GM20000 (cell line): ENCODE data around the gene GSAP.

Experiments used
- DNase-seq: peaks from one replicate; pipeline ENCODE4 v3.0.0; 2012; ENCODE audit warnings: low spot score
- TF ChIP-seq, protein P1 (sequence below): IDR thresholded peaks from 2 replicates; pipeline ENCODE4 v1.5.1; 2012; ENCODE audit warnings: mild to moderate bottlenecking, control low read depth; ENCODE audit errors: extremely low read depth, missing control alignments

Gene GSAP

DNA sequence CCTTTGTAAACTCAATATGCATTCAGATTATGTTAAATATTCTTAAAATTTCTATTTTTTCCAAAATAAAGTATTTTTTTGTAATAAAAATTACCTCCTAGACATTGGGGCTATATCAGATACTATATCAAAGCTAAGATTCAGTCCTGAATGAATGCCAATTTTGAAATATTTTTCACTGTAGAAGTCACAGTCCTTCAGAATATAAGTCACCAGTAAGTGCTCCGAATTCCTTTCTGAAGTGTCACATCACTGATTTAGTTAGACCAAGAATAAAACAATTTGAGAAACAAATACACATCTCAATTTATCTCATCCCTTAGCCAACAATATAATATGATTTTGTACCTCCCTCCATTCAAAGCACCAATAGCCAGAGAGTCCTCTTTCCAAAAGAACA lies 33.9 kb upstream of the GSAP start:
- no peak for DNase-seq
- TF ChIP-seq, protein P1, sequence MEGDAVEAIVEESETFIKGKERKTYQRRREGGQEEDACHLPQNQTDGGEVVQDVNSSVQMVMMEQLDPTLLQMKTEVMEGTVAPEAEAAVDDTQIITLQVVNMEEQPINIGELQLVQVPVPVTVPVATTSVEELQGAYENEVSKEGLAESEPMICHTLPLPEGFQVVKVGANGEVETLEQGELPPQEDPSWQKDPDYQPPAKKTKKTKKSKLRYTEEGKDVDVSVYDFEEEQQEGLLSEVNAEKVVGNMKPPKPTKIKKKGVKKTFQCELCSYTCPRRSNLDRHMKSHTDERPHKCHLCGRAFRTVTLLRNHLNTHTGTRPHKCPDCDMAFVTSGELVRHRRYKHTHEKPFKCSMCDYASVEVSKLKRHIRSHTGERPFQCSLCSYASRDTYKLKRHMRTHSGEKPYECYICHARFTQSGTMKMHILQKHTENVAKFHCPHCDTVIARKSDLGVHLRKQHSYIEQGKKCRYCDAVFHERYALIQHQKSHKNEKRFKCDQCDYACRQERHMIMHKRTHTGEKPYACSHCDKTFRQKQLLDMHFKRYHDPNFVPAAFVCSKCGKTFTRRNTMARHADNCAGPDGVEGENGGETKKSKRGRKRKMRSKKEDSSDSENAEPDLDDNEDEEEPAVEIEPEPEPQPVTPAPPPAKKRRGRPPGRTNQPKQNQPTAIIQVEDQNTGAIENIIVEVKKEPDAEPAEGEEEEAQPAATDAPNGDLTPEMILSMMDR = no peak

DNA sequence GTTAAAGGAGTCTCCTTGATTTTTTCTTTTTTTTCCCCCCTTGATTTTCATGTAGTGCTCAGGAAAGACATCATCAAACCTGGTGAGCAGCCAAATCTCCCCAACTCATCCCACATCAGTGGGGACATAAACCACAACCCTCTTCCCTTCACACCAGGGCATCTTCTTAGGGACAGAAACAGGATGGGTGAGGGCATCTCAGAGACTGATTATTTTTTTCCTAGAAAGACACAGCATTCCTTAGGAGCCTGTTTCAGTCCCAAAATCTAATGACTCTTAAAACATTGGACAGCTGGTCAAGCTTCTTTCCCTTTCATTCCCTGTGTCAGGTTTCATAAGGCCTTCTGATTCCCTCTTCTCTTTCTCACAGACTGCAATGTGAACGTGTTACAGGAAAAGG lies 31.5 kb upstream of the GSAP start:
- DNase-seq = no peak
- TF ChIP-seq, protein P1 = no peak

DNA sequence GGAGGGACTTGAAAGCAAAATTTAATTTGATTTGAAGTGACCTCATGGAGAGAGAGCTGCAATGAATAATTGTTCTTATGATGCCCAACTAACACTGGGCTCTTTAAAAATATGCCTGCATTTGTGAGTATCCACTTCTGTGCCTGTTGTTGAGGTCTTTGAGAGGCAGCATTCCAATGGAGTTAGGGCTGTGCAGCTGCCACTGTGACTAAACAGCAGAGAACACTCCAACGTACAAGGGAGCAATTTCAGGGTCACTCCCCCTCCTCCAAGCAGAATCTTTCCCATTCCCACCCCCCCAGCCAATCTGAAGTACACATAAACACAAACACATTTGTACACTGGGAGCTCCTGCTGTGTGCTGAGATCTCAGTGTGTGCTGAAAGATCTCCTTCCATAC lies 28.0 kb upstream of the GSAP start:
- TF ChIP-seq, protein P1 = no peak
- no peak for DNase-seq

DNA sequence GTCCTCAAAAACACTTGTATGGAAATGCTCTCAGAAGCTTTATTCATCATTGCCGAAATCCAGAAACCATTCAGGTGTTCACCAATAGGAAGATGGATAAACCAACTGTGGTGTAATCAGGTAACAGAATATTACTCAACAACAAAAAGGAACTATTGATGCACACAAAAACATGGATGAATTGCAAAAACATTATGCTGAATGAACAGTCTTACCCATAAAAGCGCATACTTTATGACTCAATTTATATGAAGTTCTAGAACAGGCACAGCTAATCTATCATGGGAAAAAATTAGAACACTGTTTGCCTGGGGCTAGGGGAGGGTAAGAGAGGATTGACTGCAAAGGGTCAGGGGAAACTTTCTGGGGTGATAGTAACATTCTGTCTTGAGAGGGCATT lies 26.9 kb upstream of the GSAP start:
- no peak for DNase-seq
- TF ChIP-seq, protein P1 = no peak

DNA sequence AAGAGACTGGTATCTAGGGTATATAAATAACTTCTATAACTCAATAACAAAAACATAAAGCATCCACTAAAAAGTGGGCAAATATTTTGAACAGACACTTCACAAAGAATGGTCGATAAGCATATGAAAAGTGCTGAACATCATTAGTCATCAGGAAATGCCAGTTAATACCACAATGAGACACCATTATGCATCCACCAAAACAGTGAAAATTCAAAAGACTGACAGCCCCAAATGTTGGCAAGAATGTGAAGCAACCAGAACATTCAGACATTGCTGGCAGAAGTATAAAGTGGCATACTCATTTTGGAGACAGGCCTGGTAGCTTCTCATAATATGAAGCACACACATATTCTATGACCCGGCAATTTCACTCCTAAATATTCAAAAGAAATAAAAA lies 26.5 kb upstream of the GSAP start:
- no peak for DNase-seq
- TF ChIP-seq, protein P1 = no peak

DNA sequence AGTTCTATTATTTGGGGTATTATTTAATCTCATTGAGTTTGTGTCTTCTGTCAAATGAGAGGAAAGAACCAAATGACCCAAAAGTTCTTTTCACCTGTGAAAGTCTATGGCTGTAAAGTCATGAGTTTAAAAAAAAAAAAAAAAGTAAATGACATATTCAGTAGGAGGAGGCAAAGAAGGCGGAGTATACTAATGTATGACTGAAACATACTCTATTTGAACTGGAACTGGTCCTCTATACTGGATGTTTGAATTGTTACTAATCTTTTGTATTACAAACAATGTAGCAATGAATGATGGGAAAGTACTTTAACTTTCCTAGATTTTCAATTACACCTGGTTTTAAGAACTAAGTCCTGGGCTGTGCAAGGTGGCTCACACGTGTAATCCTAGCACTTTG lies 24.9 kb upstream of the GSAP start:
- DNase-seq = no peak
- TF ChIP-seq, protein P1 = no peak

DNA sequence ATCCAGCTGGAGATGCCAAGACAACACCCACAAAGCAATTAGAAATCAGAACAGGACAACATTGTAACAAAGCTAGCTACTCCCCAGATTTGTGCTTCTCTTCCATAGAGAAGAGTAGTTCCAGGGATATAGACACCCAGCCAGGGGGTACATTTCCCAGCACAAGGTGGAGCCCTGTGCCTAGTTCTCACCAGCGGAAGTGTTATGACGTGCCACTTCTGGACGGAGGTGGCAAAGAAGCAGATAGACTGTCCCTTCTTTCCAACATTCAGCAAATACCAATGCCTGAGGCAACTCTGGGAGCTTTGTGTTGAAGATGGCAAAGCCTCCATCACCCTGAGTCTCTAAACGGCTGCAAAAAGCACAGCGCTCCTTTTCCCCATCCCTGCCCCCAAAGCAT lies 23.4 kb upstream of the GSAP start:
- no peak for DNase-seq

More for the DNA sequence above, 23.4 kb upstream of the GSAP start:
- TF ChIP-seq, protein P1 = peak; percentile 1
